ENCODE measurements around the gene ZBTB46. TPM values are rescaled to one million over a fixed set of nuclear protein-coding genes. Genes with fewer than 3 reads are reported as not detected.

The ZBTB46 gene
- total RNA-seq, 1 experiment from 2014 or later = 3.6 TPM

DNA sequence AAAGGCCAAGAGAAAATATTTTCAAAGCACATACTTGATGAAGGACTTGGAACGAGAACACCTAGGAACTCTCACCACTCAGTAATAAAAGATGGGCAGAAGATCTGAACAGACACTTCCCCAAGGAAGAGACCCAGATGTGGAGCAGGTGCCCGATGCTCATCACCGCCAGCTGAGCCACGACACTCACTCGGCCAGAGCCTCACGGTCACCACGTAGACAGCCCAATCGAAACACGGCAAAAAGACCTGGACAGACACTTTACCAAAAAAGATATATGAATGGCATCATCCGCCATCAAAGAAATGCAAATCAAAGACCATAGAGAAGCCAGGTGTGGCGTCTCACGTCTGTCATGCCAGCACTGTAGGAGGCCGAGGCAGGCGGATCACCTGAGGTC lies 49.9 kb downstream of the ZBTB46 start:
- intact Hi-C loops (cut with micrococcal nuclease; ENCODE audit: unreplicated experiment) = no loop called here
- Histone ChIP-seq H3K27me3 (ENCODE audit: insufficient read depth, low read depth) (no peaks in the 10 kb centered on the region), H3K9me3 (ENCODE audit: insufficient read depth, low read depth) (no peaks in the 10 kb centered on the region), H3K27ac (no peak overlapping the region), H3F3A (ENCODE audit: insufficient read depth, low read depth) (no peaks in the 10 kb centered on the region; the same call in none of the 2 replicates), H3K36me3 (ENCODE audit: low read depth) (no peaks in the 10 kb centered on the region), H3K4me3 (no peak overlapping the region), H2AFZ (no peak overlapping the region), H3K4me1 (replicated peaks; ENCODE audit: insufficient read depth) (peaks cover 11% of the 10 kb centered on the region), H3K4me2 (no peak overlapping the region), H4K20me1 (ENCODE audit: insufficient read depth) (no peaks in the 10 kb centered on the region), H3K9me2 (ENCODE audit: insufficient read depth) (no peaks in the 10 kb centered on the region), H3K79me2 (ENCODE audit: low read depth) (no peaks in the 10 kb centered on the region)
- POLR2A ChIA-PET (ENCODE audit: unreplicated experiment) = no interaction called here
- DNase-seq = no peak
- no peak for TF ChIP-seq EZH2 (IDR thresholded peaks at IDR 0.05; ENCODE audit: low read depth)
- TF ChIP-seq, protein P1, sequence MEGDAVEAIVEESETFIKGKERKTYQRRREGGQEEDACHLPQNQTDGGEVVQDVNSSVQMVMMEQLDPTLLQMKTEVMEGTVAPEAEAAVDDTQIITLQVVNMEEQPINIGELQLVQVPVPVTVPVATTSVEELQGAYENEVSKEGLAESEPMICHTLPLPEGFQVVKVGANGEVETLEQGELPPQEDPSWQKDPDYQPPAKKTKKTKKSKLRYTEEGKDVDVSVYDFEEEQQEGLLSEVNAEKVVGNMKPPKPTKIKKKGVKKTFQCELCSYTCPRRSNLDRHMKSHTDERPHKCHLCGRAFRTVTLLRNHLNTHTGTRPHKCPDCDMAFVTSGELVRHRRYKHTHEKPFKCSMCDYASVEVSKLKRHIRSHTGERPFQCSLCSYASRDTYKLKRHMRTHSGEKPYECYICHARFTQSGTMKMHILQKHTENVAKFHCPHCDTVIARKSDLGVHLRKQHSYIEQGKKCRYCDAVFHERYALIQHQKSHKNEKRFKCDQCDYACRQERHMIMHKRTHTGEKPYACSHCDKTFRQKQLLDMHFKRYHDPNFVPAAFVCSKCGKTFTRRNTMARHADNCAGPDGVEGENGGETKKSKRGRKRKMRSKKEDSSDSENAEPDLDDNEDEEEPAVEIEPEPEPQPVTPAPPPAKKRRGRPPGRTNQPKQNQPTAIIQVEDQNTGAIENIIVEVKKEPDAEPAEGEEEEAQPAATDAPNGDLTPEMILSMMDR (conservative IDR thresholded peaks at IDR 0.05) = no peak
- no TSS peak for BruUV-seq (replicated peaks)
- CTCF ChIA-PET = no interaction called here

- intact Hi-C loops (cut with micrococcal nuclease; ENCODE audit: unreplicated experiment) = no loop called here
- no peaks in the 10 kb centered on the region for H3K9me2 ChIP-seq (ENCODE audit: insufficient read depth)
- DNase-seq = no peak
- peaks cover 11% of the 10 kb centered on the region for H3K4me1 ChIP-seq (replicated peaks; ENCODE audit: insufficient read depth)
- no peaks in the 10 kb centered on the region; the same call in none of the 2 replicates for H3F3A ChIP-seq (ENCODE audit: insufficient read depth, low read depth)
- no peak overlapping the region for H2AFZ ChIP-seq
- no peak overlapping the region for H3K4me2 ChIP-seq
- no peaks in the 10 kb centered on the region for H3K36me3 ChIP-seq (ENCODE audit: low read depth)
- H3K4me3 ChIP-seq = no peak overlapping the region
- no peak overlapping the region for H3K27ac ChIP-seq
- ChIA-PET CTCF (interaction anchor here (0.5 to 1.0 kb wide), 2 partner anchors 18 to 86 kb away, joined by 3 to 12 read pairs; partner anchors contain the start of gene TPD52L2), POLR2A (ENCODE audit: unreplicated experiment) (no interaction called here)
- no TSS peak for BruUV-seq (replicated peaks)
- no peaks in the 10 kb centered on the region for H4K20me1 ChIP-seq (ENCODE audit: insufficient read depth)
- TF ChIP-seq, protein P1 (conservative IDR thresholded peaks at IDR 0.05) = no peak
- TF ChIP-seq EZH2 (IDR thresholded peaks at IDR 0.05; ENCODE audit: low read depth) = no peak
- H3K9me3 ChIP-seq (ENCODE audit: insufficient read depth, low read depth) = no peaks in the 10 kb centered on the region
- no peaks in the 10 kb centered on the region for H3K79me2 ChIP-seq (ENCODE audit: low read depth)
- H3K27me3 ChIP-seq (ENCODE audit: insufficient read depth, low read depth) = no peaks in the 10 kb centered on the region
These were observed 52.2 kb downstream of the ZBTB46 start for GRCh38 chr20:63778857-63779256.

DNA sequence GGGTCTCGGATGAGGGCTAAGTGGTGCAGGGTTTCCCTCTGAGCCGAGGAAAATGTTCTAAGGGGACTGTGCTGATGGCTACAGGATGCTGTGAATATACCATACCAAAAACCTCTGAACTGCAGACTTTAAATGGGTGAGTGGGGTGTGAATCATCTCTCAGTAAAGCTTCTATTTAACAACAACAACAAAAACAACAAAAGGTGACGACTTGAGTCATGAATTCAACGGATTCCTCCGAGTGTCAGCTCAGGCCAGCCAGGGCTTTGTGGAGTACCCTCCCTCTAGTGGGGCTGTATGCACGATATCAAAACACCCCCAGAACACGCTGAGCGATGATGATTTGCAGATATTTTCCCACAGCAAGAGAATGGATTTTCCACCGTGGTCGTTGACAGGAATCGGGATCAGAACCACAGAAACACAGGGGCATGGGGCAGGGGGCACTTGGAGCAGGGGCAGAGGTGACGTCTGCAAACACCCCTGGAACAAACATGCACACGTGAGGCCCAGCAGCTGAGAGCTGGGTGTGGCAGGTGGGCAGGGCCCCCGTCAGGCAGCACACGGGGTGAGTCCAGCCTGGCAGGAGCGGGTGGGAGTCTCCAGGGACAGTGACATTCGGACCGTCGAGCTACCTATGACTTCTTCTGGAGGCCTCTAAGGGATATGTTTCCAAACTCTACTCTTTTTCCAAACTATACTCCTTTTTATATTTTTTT lies 52.9 kb downstream of the ZBTB46 start:
- Histone ChIP-seq H3K4me2 (peak overlapping the region; percentile 5), H3F3A (ENCODE audit: insufficient read depth, low read depth) (no peaks in the 10 kb centered on the region; the same call in none of the 2 replicates), H3K36me3 (ENCODE audit: low read depth) (no peaks in the 10 kb centered on the region), H3K79me2 (ENCODE audit: low read depth) (no peaks in the 10 kb centered on the region), H3K4me1 (replicated peaks; ENCODE audit: insufficient read depth) (peaks cover 11% of the 10 kb centered on the region), H3K4me3 (no peak overlapping the region), H3K27me3 (ENCODE audit: insufficient read depth, low read depth) (no peaks in the 10 kb centered on the region), H3K27ac (no peak overlapping the region), H4K20me1 (ENCODE audit: insufficient read depth) (no peaks in the 10 kb centered on the region), H3K9me2 (ENCODE audit: insufficient read depth) (no peaks in the 10 kb centered on the region), H2AFZ (no peak overlapping the region), H3K9me3 (ENCODE audit: insufficient read depth, low read depth) (no peaks in the 10 kb centered on the region)
- ChIA-PET CTCF (interaction anchor here (0.5 to 1.0 kb wide), 2 partner anchors 18 to 87 kb away, joined by 3 to 12 read pairs; partner anchors contain the start of gene TPD52L2), POLR2A (ENCODE audit: unreplicated experiment) (interaction anchor here (1.1 kb wide), 1 partner anchor 87 kb away, joined by 4 read pairs; the partner anchor contains the start of gene TPD52L2)
- intact Hi-C loops (cut with micrococcal nuclease; ENCODE audit: unreplicated experiment) = no loop called here
- BruUV-seq (replicated peaks) = no TSS peak
- TF ChIP-seq, protein P1 (conservative IDR thresholded peaks at IDR 0.05) = no peak
- TF ChIP-seq EZH2 (IDR thresholded peaks at IDR 0.05; ENCODE audit: low read depth) = no peak
- peak in 1 of 2 experiments; percentile 63 for DNase-seq
